Measurements from ENCODE around the gene ALS2CL.
"Not testable (repeated sequence)": the region's sequence is repeated elsewhere in the genome, so short reads cannot be mapped to it uniquely, and the experiment has no call there.

ALS2CL gene

DNA sequence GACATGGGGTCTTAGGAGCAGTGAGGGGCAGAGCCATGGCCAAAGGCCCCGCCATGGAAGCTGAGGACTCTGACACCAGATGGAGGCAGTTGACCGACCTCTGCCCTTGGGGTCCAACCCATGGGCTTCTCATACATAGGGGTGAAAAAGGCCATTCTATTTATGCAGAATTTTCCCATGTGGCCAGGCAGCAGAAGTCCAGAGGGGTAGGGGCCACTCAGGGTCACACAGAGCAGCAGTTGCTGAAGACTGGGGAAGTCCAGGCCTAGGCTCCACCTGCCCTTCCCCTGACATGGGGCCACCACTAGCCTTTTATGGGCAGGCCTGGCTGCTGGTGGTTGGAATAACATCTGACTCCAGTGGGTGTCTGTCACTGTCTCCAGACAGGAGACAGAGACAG lies 17.8 kb upstream of the ALS2CL start:
- Histone ChIP-seq H3K9me3 (ENCODE audit: control insufficient read depth, insufficient read depth, low read length) (no peaks in the 10 kb centered on the region; the same call in 1 of the 2 replicates), H3K4me1 (ENCODE audit: insufficient read depth, low read length) (peaks cover 8% of the 10 kb centered on the region), H3K9ac (ENCODE audit: low read depth, low read length) (no peak overlapping the region), H3K36me3 (ENCODE audit: insufficient read depth, low read length) (no peaks in the 10 kb centered on the region)

DNA sequence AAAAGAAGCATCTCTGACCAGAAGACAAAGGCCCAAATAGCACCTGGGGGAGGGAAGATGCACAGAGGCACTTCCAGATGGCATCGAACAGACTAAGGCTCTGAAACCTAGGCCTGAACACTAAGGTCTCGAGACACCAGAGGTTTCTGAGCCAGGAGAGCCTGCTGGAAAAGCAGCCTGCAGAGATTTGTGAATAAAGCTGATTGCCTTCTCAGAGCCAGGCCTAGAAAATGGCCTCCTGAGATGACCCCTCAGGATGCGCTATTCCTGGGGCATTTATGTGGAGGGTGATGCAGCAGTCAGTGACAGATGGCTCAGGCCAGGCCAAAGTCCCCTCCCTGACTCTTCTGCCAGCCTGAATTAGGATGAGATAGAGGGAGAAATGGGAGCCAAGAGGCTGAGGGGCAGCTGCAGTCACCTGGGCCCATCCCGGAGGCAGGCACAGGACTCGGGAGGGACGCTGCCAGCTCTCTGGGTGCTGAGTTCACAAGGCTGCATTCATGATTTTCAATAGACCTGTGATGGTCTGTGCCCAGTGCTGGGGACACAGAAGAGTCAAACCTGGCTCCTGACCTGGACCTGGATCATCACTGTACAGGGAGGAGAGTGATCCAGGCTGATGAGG lies 17.3 kb upstream of the ALS2CL start:
- no peaks in the 10 kb centered on the region; the same call in 1 of the 2 replicates for H3K9me3 ChIP-seq (ENCODE audit: control insufficient read depth, insufficient read depth, low read length)
- no peaks in the 10 kb centered on the region for H3K36me3 ChIP-seq (ENCODE audit: insufficient read depth, low read length)
- no peak overlapping the region for H3K9ac ChIP-seq (ENCODE audit: low read depth, low read length)
- H3K4me1 ChIP-seq (ENCODE audit: insufficient read depth, low read length), result peaks cover 11% of the 10 kb centered on the region

GRCh38 chr3:46710229-46710628 lies 16.8 kb upstream of the ALS2CL start:
- Histone ChIP-seq H3K36me3 (ENCODE audit: insufficient read depth, low read length) (no peaks in the 10 kb centered on the region), H3K9ac (ENCODE audit: low read depth, low read length) (no peak overlapping the region), H3K9me3 (ENCODE audit: control insufficient read depth, insufficient read depth, low read length) (no peaks in the 10 kb centered on the region; the same call in 1 of the 2 replicates), H3K4me1 (ENCODE audit: insufficient read depth, low read length) (peaks cover 16% of the 10 kb centered on the region)

DNA sequence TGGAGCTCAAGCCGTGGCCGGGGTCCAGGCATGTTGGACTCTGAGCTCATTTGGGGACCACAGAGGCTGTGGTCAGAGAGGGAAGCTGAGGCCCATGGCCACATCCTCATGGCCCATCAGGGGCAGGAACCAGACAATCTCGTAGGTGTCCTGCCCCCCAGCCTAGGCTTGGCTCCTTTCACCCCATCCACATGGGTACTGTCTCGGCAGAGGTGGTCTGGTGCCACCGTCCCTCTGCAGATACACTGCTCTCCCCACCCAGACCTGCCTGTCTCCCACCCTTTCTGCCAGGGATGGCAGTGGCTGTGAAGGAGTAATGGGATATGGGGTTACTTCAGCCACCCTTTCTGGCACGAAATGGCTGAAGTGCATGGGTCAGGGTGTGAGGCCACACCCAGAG lies 16.2 kb upstream of the ALS2CL start:
- Histone ChIP-seq H3K36me3 (ENCODE audit: insufficient read depth, low read length) (no peaks in the 10 kb centered on the region), H3K9me3 (ENCODE audit: control insufficient read depth, insufficient read depth, low read length) (no peaks in the 10 kb centered on the region; the same call in 1 of the 2 replicates), H3K4me1 (ENCODE audit: insufficient read depth, low read length) (peaks cover 18% of the 10 kb centered on the region)

GRCh38 chr3:46709157-46709654 lies 15.7 kb upstream of the ALS2CL start:
- Histone ChIP-seq H3K9ac (ENCODE audit: low read depth, low read length) (no peak overlapping the region), H3K36me3 (ENCODE audit: insufficient read depth, low read length) (no peaks in the 10 kb centered on the region), H3K4me1 (ENCODE audit: insufficient read depth, low read length) (peaks cover 18% of the 10 kb centered on the region), H3K9me3 (ENCODE audit: control insufficient read depth, insufficient read depth, low read length) (no peaks in the 10 kb centered on the region)

More for the DNA sequence above, 16.2 kb upstream of the ALS2CL start:
- H3K9ac ChIP-seq (ENCODE audit: low read depth, low read length), result no peak overlapping the region

DNA sequence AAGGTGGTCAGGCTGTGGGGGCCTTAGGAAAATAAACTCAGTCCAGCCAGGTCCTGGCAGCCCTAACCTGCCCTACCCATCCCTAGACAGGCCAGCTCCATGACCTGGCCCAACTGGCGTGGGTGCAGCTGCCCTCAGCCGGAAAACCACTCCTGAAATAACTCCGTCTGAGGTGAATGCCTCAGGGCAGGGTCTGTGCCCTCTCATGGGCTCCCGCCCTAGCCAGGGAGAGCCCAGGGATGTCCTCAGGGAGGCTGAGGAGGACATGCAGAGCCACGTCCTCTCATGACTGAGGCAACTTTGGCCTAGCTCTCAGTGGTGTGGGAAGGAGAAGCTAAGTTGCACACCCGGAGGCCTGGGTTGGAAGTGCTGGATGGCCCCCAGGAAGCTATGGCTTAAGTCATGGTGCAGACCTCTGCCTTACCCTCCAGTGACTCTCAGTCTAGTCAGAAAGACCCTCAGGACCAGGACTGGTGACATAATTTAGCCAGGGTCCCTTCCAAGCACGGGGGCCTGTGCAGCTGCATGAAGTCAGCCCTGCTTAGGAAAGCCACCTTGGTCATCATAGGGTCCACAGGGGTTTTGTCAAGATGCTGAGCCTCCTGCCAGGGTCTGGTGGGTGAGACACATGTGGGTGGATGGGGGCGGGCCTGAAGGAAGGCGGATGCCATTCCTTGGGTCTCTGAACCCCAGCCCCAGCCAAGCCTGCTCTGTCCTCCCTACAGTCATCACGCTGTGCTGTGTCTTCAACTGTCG lies 15.1 kb upstream of the ALS2CL start:
- Histone ChIP-seq H3K9me3 (ENCODE audit: control insufficient read depth, insufficient read depth, low read length) (no peaks in the 10 kb centered on the region), H3K4me1 (ENCODE audit: insufficient read depth, low read length) (peaks cover 18% of the 10 kb centered on the region), H3K9ac (ENCODE audit: low read depth, low read length) (no peak overlapping the region), H3K36me3 (ENCODE audit: insufficient read depth, low read length) (no peaks in the 10 kb centered on the region)

DNA sequence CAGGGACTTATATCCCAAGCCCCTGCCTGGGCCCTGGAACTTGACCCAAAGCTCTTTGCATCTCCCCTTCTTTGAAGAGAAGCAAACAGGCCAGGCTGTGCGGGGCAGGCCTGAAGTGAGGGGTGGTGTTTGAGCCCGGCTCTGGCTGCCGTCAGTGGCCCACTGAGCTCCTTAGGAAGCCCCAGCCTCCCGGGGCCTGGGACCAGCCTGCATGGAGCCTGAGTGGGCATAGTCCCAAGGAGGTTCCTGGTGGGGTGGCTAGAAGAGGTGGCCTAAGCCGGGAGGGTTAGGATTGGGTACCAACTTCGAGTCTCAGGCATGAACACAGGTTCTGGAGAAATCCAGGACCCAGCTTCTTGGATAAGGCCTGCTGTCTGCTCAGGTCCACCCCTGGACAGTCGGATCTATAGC lies 14.1 kb upstream of the ALS2CL start:
- Histone ChIP-seq H3K4me1 (ENCODE audit: insufficient read depth, low read length) (peaks cover 18% of the 10 kb centered on the region), H3K36me3 (ENCODE audit: insufficient read depth, low read length) (no peaks in the 10 kb centered on the region), H3K9me3 (ENCODE audit: control insufficient read depth, insufficient read depth, low read length) (no peaks in the 10 kb centered on the region), H3K9ac (ENCODE audit: low read depth, low read length) (no peak overlapping the region)

DNA sequence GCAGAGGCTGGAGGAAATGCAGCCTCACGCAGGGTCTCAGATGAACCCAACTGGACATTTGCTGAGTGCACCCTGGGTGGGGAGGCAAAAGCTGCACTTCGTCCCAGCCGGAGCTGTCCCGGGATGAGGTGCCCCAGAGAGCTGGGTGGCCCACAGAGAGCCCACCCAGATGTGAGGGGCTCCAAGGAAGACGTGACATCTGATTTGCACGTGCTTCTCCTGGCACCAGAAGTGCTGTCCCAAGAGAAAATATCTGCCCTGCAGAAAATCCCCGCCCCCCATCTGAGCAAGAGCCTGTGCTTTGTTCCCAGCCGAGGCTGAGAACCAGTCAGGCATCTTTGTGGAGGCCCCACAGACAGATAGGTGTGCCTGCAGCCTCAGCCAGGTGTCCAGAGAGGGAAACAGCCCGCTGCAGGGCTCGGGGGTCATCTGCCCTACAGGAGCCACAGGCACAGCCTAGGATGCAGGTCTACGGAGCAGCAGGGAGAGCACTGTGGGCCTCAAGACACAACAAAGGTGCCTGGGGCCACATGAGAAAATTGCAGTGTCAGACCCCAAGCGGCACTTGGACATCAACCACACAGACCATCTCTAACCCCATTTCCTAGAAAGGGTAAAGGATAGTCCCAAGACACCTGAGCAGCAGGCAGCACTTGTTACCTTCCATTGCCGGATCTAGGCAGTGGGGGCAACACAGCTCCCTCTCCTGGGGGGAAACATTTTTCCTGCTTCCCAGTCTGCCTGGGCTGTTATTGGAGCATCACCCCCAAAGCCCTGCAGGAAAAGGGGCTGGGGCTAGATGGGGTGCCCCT lies 13.5 kb upstream of the ALS2CL start:
- no peaks in the 10 kb centered on the region for H3K36me3 ChIP-seq (ENCODE audit: insufficient read depth, low read length)

DNA sequence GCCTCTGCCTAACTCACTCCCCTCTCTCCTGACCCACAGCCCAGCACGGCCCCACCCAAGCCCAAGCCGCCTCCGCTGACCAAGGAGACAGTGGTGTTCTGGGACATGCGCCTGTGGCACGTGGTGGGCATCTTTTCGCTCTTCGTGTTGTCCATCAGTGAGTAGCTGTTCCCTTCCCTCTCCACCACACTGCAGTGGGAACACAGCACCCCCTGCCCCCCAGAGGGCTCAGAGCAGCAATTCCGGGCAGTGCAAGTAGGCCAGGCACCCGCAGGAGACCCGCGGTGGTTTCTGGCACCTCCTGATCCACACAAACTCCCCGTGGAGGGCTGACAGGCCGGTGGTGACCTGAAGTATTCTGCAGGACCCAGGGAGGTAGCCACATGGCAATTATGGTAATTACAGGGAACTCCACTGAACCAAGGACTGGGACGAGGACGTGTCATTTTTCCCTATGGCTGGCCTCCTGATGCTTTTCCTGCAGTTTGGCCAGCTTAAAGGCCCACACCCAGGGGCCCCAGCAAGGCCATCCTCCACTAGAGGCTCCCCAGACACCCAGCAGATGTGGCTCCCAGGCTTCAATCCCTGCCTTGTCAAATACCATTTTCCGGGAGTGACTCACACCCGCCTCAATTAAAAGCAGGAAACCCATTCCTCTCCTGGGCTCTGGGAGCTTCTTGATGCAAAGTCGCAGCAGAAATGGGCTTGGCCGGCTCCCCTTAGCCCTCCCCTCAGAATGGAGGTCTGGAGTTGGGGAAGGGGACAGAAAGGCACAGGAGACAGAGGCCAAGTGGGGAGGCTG lies 12.5 kb upstream of the ALS2CL start:
- Histone ChIP-seq H3K9ac (ENCODE audit: low read depth, low read length) (no peak overlapping the region), H3K4me1 (ENCODE audit: insufficient read depth, low read length) (peaks cover 22% of the 10 kb centered on the region), H3K36me3 (ENCODE audit: insufficient read depth, low read length) (no peaks in the 10 kb centered on the region), H3K9me3 (ENCODE audit: control insufficient read depth, insufficient read depth, low read length) (no peaks in the 10 kb centered on the region)

More for the DNA sequence above, 13.5 kb upstream of the ALS2CL start:
- Histone ChIP-seq H3K9me3 (ENCODE audit: control insufficient read depth, insufficient read depth, low read length) (no peaks in the 10 kb centered on the region), H3K4me1 (ENCODE audit: insufficient read depth, low read length) (peaks cover 18% of the 10 kb centered on the region), H3K9ac (ENCODE audit: low read depth, low read length) (no peak overlapping the region)

DNA sequence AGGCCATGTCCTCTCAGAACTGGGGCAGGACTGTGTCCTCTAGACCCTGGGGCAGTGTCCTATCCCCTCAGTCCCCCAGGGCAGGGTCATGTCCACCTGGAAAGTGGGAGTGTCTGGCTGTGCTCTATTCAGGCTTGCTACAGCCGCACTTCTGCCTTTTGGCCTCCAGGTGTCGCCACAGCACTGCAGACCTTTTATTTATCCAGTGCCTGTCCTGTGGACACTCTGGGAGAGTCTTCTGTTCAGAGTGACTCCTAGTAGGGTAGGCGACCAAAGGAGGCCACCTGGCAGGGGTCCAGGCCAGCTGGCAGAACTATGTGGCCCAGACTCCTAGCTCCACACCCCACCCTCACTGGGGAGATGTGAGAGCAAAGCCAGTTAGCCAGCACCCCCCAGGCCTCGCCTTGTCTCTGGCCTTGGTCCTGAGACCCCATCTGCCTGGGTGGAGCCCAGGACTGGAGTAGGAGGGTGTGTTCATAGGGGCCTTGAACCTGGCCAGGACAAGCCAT lies 11.6 kb upstream of the ALS2CL start:
- H3K4me1 ChIP-seq (ENCODE audit: insufficient read depth, low read length), result peaks cover 22% of the 10 kb centered on the region
- H3K9ac ChIP-seq (ENCODE audit: low read depth, low read length), result no peak overlapping the region
- H3K36me3 ChIP-seq (ENCODE audit: insufficient read depth, low read length), result no peaks in the 10 kb centered on the region
- no peaks in the 10 kb centered on the region for H3K9me3 ChIP-seq (ENCODE audit: control insufficient read depth, insufficient read depth, low read length)

DNA sequence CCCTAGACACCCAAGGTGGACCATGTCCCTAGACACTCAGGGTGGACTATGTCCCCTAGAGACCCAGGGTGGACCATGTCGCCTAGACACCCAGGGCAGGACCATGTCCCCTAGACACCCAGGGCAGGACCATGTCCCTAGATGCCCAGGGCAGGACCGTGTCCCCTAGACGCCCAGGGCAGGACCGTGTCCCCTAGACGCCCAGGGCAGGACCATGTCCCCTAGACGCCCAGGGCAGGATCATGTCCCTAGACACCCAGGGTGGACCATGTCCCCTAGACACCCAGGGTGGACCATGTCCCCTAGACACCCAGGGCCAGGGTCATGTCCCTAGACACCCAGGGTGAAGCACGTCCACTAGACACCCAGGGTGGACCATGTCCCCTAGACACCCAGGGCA lies 10.9 kb upstream of the ALS2CL start:
- not testable (repeated sequence) for H3K9ac ChIP-seq (ENCODE audit: low read depth, low read length); H3K9me3 ChIP-seq (ENCODE audit: control insufficient read depth, insufficient read depth, low read length); H3K36me3 ChIP-seq (ENCODE audit: insufficient read depth, low read length)
- peaks cover 22% of the 10 kb centered on the region for H3K4me1 ChIP-seq (ENCODE audit: insufficient read depth, low read length)

DNA sequence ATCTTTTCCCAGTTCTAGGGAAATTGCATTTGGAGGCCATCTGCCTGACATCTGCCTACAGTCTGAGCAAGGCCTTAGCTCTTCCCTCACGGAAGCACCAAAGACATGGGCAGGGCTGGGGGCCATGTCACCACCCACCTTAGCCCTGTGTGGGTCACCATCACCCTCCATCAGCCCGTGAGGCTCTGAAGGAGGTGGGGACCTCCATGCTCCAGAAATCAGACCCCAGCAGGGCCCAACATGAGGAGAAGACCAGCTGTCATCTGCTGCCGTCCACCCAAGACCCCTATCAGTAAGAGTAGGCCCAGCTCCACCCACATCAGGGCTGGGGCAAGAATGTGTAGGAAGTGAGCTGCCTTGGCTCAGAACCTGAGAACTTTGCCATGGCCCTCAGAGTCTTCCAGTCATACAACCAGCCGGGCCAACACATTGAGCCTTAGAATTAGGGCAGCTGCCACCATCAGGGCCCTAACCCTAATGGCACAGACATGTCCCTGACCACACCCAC lies 9.6 kb upstream of the ALS2CL start:
- Histone ChIP-seq H3K36me3 (ENCODE audit: insufficient read depth, low read length) (no peaks in the 10 kb centered on the region), H3K4me1 (ENCODE audit: insufficient read depth, low read length) (peaks cover 22% of the 10 kb centered on the region), H3K9ac (ENCODE audit: low read depth, low read length) (no peak overlapping the region), H3K9me3 (ENCODE audit: control insufficient read depth, insufficient read depth, low read length) (no peaks in the 10 kb centered on the region)

DNA sequence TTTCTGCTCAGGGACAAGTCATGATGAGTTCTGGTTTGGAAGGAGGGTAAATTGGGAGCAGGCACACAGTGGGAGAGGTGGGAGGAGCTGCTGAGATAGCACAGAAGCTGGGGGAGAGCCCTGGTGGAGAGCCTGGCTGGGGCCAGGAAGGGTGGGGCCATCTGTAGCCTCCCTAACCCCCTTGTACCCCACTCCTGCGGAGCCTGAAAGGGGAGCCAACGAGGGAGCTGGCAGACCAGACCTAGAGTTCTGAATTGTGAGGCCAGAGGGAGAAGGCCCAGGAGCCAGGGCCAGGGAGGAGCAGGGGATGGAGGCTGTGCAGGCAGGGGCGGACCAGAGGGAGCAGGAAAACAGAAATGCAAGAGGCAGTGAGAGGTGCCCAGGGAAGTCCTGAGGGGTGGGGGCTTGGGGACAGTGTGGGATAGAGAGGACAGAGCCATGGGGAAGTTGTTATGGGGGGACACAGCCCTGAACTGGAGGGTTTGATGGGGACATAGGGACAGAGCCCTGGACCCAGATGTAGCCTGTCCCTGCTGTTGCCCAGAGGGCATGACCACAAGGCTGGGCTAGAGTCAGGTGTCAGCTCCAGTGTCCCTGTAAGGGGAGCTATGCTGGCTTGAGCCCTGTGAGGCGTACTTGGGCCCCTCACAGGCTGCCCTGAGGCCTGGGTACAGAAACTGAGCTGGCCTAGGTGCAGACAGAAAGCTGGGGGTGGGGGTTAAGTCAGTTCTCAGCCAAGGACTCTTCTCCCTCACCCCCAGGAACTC lies 8.9 kb upstream of the ALS2CL start:
- Histone ChIP-seq H3K4me1 (ENCODE audit: insufficient read depth, low read length) (peaks cover 22% of the 10 kb centered on the region), H3K9ac (ENCODE audit: low read depth, low read length) (no peak overlapping the region), H3K36me3 (ENCODE audit: insufficient read depth, low read length) (no peaks in the 10 kb centered on the region), H3K9me3 (ENCODE audit: control insufficient read depth, insufficient read depth, low read length) (no peaks in the 10 kb centered on the region)

Measured in ES-I3 (cell line).